Retina (tissue), 1 donor: ENCODE measurements around the gene TMEM121.
"Not testable (repeated sequence)": the region's sequence is repeated elsewhere in the genome, so short reads cannot be mapped to it uniquely, and the experiment has no call there.

Source experiments
- DNase-seq: peaks from one replicate; pipeline ENCODE4 v3.0.0-alpha.2; 2016

Gene TMEM121

GRCh38 chr14:105549481-105549880 lies 23.1 kb downstream of the TMEM121 start:
- DNase-seq = no peak

GRCh38 chr14:105554022-105554421 lies 27.6 kb downstream of the TMEM121 start:
- no peak for DNase-seq

- DNase-seq = no peak
Observed at GRCh38 chr14:105554523-105554922, 28.1 kb downstream of the TMEM121 start.

- not testable (repeated sequence) for DNase-seq
Observed at GRCh38 chr14:105557671-105558070, 31.3 kb downstream of the TMEM121 start.

- not testable (repeated sequence) for DNase-seq
Observed at GRCh38 chr14:105558449-105559154, 32.2 kb downstream of the TMEM121 start.

- not testable (repeated sequence) for DNase-seq
Observed at GRCh38 chr14:105559384-105560047, 33.1 kb downstream of the TMEM121 start.

- DNase-seq = not testable (repeated sequence)
Observed at GRCh38 chr14:105560048-105560669, 33.8 kb downstream of the TMEM121 start.

- not testable (repeated sequence) for DNase-seq
Observed at GRCh38 chr14:105561345-105561744, 35.0 kb downstream of the TMEM121 start.

- no peak for DNase-seq
Observed at GRCh38 chr14:105562713-105563346, 36.4 kb downstream of the TMEM121 start.

GRCh38 chr14:105563347-105563737 lies 37.0 kb downstream of the TMEM121 start:
- DNase-seq = no peak

- not testable (repeated sequence) for DNase-seq
Observed at GRCh38 chr14:105564536-105564935, 38.2 kb downstream of the TMEM121 start.

- not testable (repeated sequence) for DNase-seq
Observed at GRCh38 chr14:105565185-105565919, 39.0 kb downstream of the TMEM121 start.

- not testable (repeated sequence) for DNase-seq
Observed at GRCh38 chr14:105566248-105567163, 40.1 kb downstream of the TMEM121 start.

- not testable (repeated sequence) for DNase-seq
Observed at GRCh38 chr14:105567164-105568103, 41.1 kb downstream of the TMEM121 start.

GRCh38 chr14:105568140-105568843 lies 41.9 kb downstream of the TMEM121 start:
- DNase-seq = not testable (repeated sequence)

GRCh38 chr14:105568859-105569766 lies 42.7 kb downstream of the TMEM121 start:
- no peak for DNase-seq

GRCh38 chr14:105570482-105570881 lies 44.1 kb downstream of the TMEM121 start:
- no peak for DNase-seq

GRCh38 chr14:105571181-105571951 lies 45.0 kb downstream of the TMEM121 start:
- DNase-seq = not testable (repeated sequence)
